Spleen (tissue), 11 donors: ENCODE results near the gene MARCHF11. TPM values are rescaled to one million over a fixed set of nuclear protein-coding genes. Genes with fewer than 3 reads are reported as not detected.

ENCODE experiments used
- DNase-seq: peaks from one replicate; pipeline ENCODE4 v3.0.0-alpha.2; 2020
- H3K27ac ChIP-seq, 8 donors: fragments of 200-600 bp; sonication (generic) in 7 of 8; 1 replicate in 4 of 8; 2 replicates in 4 of 8; pipeline versions ENCODE4 v1.5.0 to v1.8.0; 2016 to 2021; ENCODE audit warnings: inconsistent platforms in 4 of 8, mild to moderate bottlenecking in 4 of 8, moderate library complexity in 1 of 8
- H3K27me3 ChIP-seq, 7 donors: fragments of 200-600 bp; sonication (generic) in 6 of 7; replicated peaks in 1 of 7; 1 replicate in 4 of 7; 2 replicates in 3 of 7; pipeline versions ENCODE4 v1.5.0 to v1.8.0; 2016 to 2021; ENCODE audit warnings: inconsistent platforms in 3 of 7, mild to moderate bottlenecking in 1 of 7
- H3K36me3 ChIP-seq, 6 donors: fragments of 200-600 bp; sonication (generic) in 5 of 6; 1 replicate in 4 of 6; 2 replicates in 2 of 6; pipeline versions ENCODE4 v1.5.0 to v1.8.0; 2016 to 2021; ENCODE audit warnings: inconsistent platforms in 2 of 6
- H3K4me1 ChIP-seq, 6 donors: fragments of 200-600 bp; sonication (generic) in 5 of 6; 1 replicate in 3 of 6; 2 replicates in 3 of 6; pipeline versions ENCODE4 v1.5.0 to v1.8.0; 2016 to 2021; ENCODE audit warnings: inconsistent platforms in 3 of 6
- H3K4me3 ChIP-seq, 8 donors: fragments of 200-600 bp; sonication (generic) in 7 of 8; 1 replicate in 4 of 8; 2 replicates in 4 of 8; pipeline versions ENCODE4 v1.5.0 to v1.8.0; 2016 to 2021; ENCODE audit warnings: inconsistent platforms in 4 of 8, mild to moderate bottlenecking in 4 of 8, moderate library complexity in 2 of 8
- H3K9me3 ChIP-seq, 8 donors: fragments of 200-600 bp; sonication (generic) in 7 of 8; 1 replicate in 4 of 8; 2 replicates in 4 of 8; pipeline versions ENCODE4 v1.5.0 to v1.8.0; 2016 to 2021; ENCODE audit warnings: inconsistent platforms in 4 of 8
- POLR2A ChIP-seq, 3 donors: fragments of 450-650 bp; IDR thresholded peaks; one replicate each; pipeline ENCODE4 v1.5.1; 2017; ENCODE audit warnings: antibody characterized with exemption in 3 of 3, mild to moderate bottlenecking in 1 of 3
- POLR2AphosphoS5 ChIP-seq, 3 donors: sonication (generic); formaldehyde crosslinking; IDR thresholded peaks; one replicate each; pipeline ENCODE4 v1.5.1; 2017; ENCODE audit warnings: antibody characterized with exemption in 3 of 3
- WGBS, 5 donors: extraction: QIAGEN DNeasy Blood & Tissue Kit in 3 of 5; methylation state at CpG; one replicate each; pipeline versions ENCODE4 v1.1.5 to v1.1.7; 2013 to 2018; 5-methylcytosine and 5-hydroxymethylcytosine counted together
- intact Hi-C: fragments of 100-400 bp; cut with DNase I; formaldehyde crosslinking; loops from one replicate; pipeline ENCODE4 v1.15.0; 2023; ENCODE audit warnings: low total_unique reads
- polyA plus RNA-seq, 3 donors: library from polyadenylated mRNA; stranded (reverse); fragments of 200-250 nt; gene quantifications; one replicate each; pipeline ENCODE4 v1.2.1, GENCODE V29; 2013
- total RNA-seq, 7 donors: library from RNA; depleted of rRNA in 3 of 7; stranded (reverse); fragments of >200 nt in 3 of 7; fragmentation: NEBNext Ultra II Directional in 4 of 7; extraction: Animal tissue kit (Norgen Biotek cat#: 25700) in 4 of 7; gene quantifications; one replicate each; pipeline versions ENCODE4 v1.1.0 to v1.2.1, GENCODE V29; 2016 to 2021
- TF ChIP-seq, protein P1 (sequence below), 11 experiments: fragments of 200-600 bp in 7 of 11; fragments of 450-650 bp in 4 of 11; sonication (generic) in 4 of 11; IDR thresholded peaks in 8 of 11; conservative IDR thresholded peaks in 3 of 11; 1 replicate in 7 of 11; 2 replicates in 4 of 11; pipeline versions ENCODE4 v1.4.0 to v1.8.0; 2016 to 2021; ENCODE audit warnings: antibody characterized with exemption in 11 of 11, inconsistent platforms in 4 of 11, mild to moderate bottlenecking in 1 of 11
- donor health status: healthy with polysubstance abuse.
- donor health status: DM: no; HTN: no; CAD: no; lungs with moderate emphysema.
- donor health status: DM: no; HTN: no; CAD: no.
- donor health status: Bipolar disorder and iron deficiency.
- donor health status: healthy.
- donor health status: DM: no; HTN: no; CAD: no.
- donor health status: DM: yes; HTN: yes; CAD: no.

MARCHF11 gene
- total and polyA plus RNA-seq, 10 donors: not detected

DNA sequence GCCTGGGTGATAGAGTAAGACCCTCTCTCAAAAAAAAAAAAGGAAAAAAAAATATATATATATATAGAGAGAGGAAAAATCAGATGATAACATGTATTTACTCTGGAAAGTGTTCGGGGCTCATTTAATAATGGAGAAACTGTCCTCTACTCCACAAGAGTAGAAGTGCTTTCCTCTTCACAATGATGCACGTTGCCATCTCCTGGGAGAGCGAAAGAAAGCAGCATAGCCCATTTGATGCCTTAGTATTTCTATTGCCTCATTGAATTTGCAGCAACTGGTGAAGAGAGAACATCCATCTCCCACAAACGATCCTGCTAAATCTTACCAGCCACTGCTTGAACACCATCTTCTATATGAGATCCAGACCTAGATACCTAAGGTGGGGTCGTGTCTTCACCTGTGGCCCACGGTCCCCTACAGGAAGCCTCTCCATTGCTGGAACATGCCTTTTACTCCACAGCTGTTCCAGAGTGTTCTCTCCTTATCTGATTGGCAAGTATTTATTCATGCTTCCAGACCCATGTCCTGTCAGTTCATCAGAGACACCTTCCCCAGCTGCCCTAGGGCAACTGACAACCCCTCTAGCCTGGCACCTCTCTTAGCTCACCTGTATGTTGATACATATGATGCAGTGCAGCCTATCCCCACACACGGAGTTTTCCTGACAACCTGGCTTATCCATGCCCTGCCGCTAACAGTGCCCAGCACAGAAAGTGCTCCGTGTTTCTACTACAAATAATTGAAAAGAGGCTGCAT lies 115.3 kb downstream of the MARCHF11 start:
- WGBS, 5 donors: 68 to 82% (median 75%) methylated on average over 9 of the region's 9 CpGs
- TF ChIP-seq POLR2AphosphoS5 (IDR thresholded peaks at IDR 0.05): no peak
- TF ChIP-seq, protein P1, sequence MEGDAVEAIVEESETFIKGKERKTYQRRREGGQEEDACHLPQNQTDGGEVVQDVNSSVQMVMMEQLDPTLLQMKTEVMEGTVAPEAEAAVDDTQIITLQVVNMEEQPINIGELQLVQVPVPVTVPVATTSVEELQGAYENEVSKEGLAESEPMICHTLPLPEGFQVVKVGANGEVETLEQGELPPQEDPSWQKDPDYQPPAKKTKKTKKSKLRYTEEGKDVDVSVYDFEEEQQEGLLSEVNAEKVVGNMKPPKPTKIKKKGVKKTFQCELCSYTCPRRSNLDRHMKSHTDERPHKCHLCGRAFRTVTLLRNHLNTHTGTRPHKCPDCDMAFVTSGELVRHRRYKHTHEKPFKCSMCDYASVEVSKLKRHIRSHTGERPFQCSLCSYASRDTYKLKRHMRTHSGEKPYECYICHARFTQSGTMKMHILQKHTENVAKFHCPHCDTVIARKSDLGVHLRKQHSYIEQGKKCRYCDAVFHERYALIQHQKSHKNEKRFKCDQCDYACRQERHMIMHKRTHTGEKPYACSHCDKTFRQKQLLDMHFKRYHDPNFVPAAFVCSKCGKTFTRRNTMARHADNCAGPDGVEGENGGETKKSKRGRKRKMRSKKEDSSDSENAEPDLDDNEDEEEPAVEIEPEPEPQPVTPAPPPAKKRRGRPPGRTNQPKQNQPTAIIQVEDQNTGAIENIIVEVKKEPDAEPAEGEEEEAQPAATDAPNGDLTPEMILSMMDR (IDR thresholded peaks at IDR 0.05 in 8 of 11, conservative IDR thresholded peaks at IDR 0.05 in 3 of 11): no peak
- TF ChIP-seq POLR2A (IDR thresholded peaks at IDR 0.05): no peak
- Histone ChIP-seq H3K27me3 (no peaks in the 10 kb centered on the region), H3K9me3 (peaks cover 0 to 13% (median 0%) of the 10 kb centered on the region in 8 donors), H3K36me3 (no peaks in the 10 kb centered on the region), H3K27ac (no peak overlapping the region), H3K4me1 (no peaks in the 10 kb centered on the region), H3K4me3 (no peak overlapping the region)
- DNase-seq: no peak
- intact Hi-C loops: no loop called here

DNA sequence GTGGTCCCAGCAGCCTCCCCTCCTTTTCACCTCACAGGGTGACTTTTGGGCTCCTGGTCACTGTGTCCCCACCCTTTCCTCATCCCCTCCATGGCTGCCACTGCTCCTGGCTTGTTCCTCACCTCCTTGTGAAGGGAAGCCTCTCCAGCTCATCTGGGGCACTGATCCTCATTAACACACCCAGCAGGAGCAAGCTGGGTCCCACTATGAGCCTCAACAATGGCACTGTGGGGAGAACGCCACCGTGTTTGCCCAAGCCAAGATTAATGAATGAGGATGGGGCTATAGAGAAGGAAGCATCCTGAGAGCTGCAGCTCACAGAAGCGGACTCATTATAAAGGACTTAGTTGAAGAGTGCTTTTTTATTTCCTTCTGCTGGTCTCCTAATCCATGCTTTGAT lies 118.4 kb downstream of the MARCHF11 start:
- peaks cover 0 to 13% (median 0%) of the 10 kb centered on the region in 8 donors for H3K9me3 ChIP-seq
- intact Hi-C loops: no loop called here
- DNase-seq: no peak
- H3K4me3 ChIP-seq: no peak overlapping the region
- H3K27ac ChIP-seq: no peak overlapping the region
- no peaks in the 10 kb centered on the region for H3K36me3 ChIP-seq
- TF ChIP-seq POLR2AphosphoS5 (IDR thresholded peaks at IDR 0.05) (no peak), POLR2A (IDR thresholded peaks at IDR 0.05) (no peak)
- TF ChIP-seq, protein P1 (IDR thresholded peaks at IDR 0.05 in 8 of 11, conservative IDR thresholded peaks at IDR 0.05 in 3 of 11): no peak
- WGBS, 5 donors: 66 to 81% (median 76%) methylated on average over 3 of the region's 3 CpGs
- H3K27me3 ChIP-seq: no peaks in the 10 kb centered on the region
- H3K4me1 ChIP-seq: no peaks in the 10 kb centered on the region

DNA sequence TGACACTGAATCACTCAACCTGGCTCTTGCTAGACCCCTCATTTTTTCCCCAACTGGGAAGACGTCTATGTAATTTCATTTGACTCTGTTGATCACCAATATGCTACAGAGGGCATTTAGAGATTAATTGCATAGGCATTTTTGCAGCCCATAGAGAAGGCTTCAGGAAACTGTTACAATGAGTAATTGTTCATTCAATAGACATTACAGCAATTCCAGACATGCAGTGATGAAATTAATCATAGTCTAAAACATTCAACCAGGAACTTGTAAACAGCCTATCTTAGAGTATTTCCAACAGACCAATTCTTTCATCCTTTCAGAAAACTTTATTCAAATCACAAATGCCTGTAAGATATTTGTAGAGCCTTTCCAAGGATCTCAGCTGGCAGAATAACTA lies 122.3 kb downstream of the MARCHF11 start:
- Histone ChIP-seq H3K27ac (no peak overlapping the region), H3K4me1 (no peaks in the 10 kb centered on the region), H3K9me3 (peaks cover 0 to 18% (median 0%) of the 10 kb centered on the region in 8 donors), H3K36me3 (no peaks in the 10 kb centered on the region), H3K27me3 (no peaks in the 10 kb centered on the region), H3K4me3 (no peak overlapping the region)
- intact Hi-C loops: no loop called here
- DNase-seq: no peak
- TF ChIP-seq POLR2A (IDR thresholded peaks at IDR 0.05): no peak
- TF ChIP-seq, protein P1 (IDR thresholded peaks at IDR 0.05 in 8 of 11, conservative IDR thresholded peaks at IDR 0.05 in 3 of 11): no peak
- no peak for TF ChIP-seq POLR2AphosphoS5 (IDR thresholded peaks at IDR 0.05)
- 23 to 60% (median 52%) methylated on average over 1 of the region's 1 CpG for WGBS, 5 donors

DNA sequence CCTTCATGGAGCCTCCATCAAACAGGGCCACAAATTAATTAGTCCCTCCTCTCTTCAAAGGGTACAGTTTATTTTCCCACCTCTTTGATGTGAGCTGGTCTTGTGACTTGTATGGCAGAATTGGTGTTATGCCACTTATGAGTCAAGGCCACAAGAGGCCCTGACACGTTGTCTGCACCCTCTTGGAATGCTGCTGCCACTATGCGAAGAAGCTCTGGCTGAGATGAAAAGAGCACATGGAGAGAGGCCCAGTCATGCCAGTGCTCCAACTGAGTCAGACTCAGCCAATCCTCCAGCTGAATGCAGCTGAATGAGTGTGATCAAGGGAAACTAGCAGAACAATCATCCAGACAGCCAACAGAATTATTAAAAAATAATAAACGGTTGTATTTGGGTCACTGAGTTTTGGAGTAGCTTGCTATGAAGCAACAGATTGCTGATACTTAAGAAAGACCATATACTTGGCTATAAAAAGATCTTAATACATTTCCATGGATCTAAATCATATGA lies 128.3 kb downstream of the MARCHF11 start:
- Histone ChIP-seq H3K4me1 (no peaks in the 10 kb centered on the region), H3K27ac (no peak overlapping the region), H3K36me3 (no peaks in the 10 kb centered on the region), H3K4me3 (no peak overlapping the region), H3K9me3 (peaks cover 0 to 8% (median 0%) of the 10 kb centered on the region in 8 donors), H3K27me3 (no peaks in the 10 kb centered on the region)
- no peak for DNase-seq
- TF ChIP-seq POLR2A (IDR thresholded peaks at IDR 0.05) (no peak), POLR2AphosphoS5 (IDR thresholded peaks at IDR 0.05) (no peak)
- TF ChIP-seq, protein P1 (IDR thresholded peaks at IDR 0.05 in 8 of 11, conservative IDR thresholded peaks at IDR 0.05 in 3 of 11): no peak
- intact Hi-C loops: no loop called here
- 70 to 85% (median 73%) methylated on average over 3 of the region's 3 CpGs for WGBS, 5 donors
